Endothelial cell of umbilical vein (primary cell): ENCODE measurements around the gene BDKRB2. TPM values are rescaled to one million over a fixed set of nuclear protein-coding genes. Genes with fewer than 3 reads are reported as not detected.

Experiments
- BruUV-seq: library from RNA; stranded (reverse); fragments of 400-500 nt; replicated peaks from 2 replicates; lab custom pipeline; 2021; lab: Mats Ljungman, UMichigan
- CTCF ChIA-PET: fragments of 300-600, 350-600 bp; sonication (Branson Sonifier 250); formaldehyde crosslinking; loops from one replicate; lab custom pipeline; 2021; ENCODE audit warnings: antibody characterized with exemption, inconsistent platforms; lab: Charles Lee
- POLR2A ChIA-PET: fragments of 300-600, 350-600 bp; sonication (Branson Sonifier 250); formaldehyde crosslinking; loops from one replicate; lab custom pipeline; 2021; ENCODE audit warnings: antibody characterized with exemption, inconsistent platforms; lab: Charles Lee
- DNase-seq: peaks from one replicate; pipeline ENCODE4 v3.0.0-alpha.2; 2011; ENCODE audit warnings: low read depth, low spot score
- FAIRE-seq: peaks from 2 replicates; lab custom pipeline; 2011; peaks lifted over from hg19 to GRCh38; lab: Jason Lieb, UNC
- H2AFZ ChIP-seq: 2 replicates; pipeline ENCODE4 v1.6.0; 2012; ENCODE audit warnings: low read depth, low read length, control low read depth, inconsistent platforms
- H3K27ac ChIP-seq: 2 replicates; pipeline ENCODE4 v1.5.1; 2011; ENCODE audit warnings: low read depth, mild to moderate bottlenecking, control low read depth, low read length, moderate library complexity; ENCODE audit not compliant: insufficient read depth
- H3K27me3 ChIP-seq, 2 experiments: 2 replicates each; pipeline versions ENCODE4 v1.6.0 to v1.6.1; 2011; ENCODE audit warnings: low read length in 2 of 2, mixed read lengths in 1 of 2; ENCODE audit not compliant: control insufficient read depth in 2 of 2, insufficient read depth in 2 of 2
- H3K36me3 ChIP-seq, 2 experiments: 2 replicates in 1 of 2; 3 replicates in 1 of 2; pipeline ENCODE4 v1.5.1; 2011; ENCODE audit warnings: low read length in 2 of 2, mild to moderate bottlenecking in 1 of 2, moderate library complexity in 1 of 2; ENCODE audit not compliant: control insufficient read depth in 2 of 2, insufficient read depth in 2 of 2; ENCODE audit errors: extremely low read depth in 1 of 2
- H3K4me1 ChIP-seq: 3 replicates; pipeline ENCODE4 v1.5.1; 2011; ENCODE audit warnings: mild to moderate bottlenecking, low read length; ENCODE audit not compliant: control insufficient read depth, insufficient read depth; ENCODE audit errors: extremely low read depth
- H3K4me2 ChIP-seq: 2 replicates; pipeline ENCODE4 v1.6.1; 2011; ENCODE audit warnings: low read length, control low read depth, mixed read lengths; ENCODE audit not compliant: insufficient read depth
- H3K4me3 ChIP-seq, 3 experiments: fragments of 200-600 bp in 1 of 3; sonication (generic), shearing (Covaris generic) in 1 of 3; replicated peaks in 1 of 3; 2 replicates each; pipeline ENCODE4 v1.5.1; 2011 to 2016; ENCODE audit warnings: control low read depth in 3 of 3, low read length in 3 of 3, mild to moderate bottlenecking in 2 of 3, inconsistent platforms in 1 of 3, low read depth in 1 of 3, moderate library complexity in 1 of 3; ENCODE audit not compliant: insufficient read depth in 1 of 3
- H3K79me2 ChIP-seq: 2 replicates; pipeline ENCODE4 v1.6.0; 2012; ENCODE audit warnings: low read length, inconsistent platforms; ENCODE audit not compliant: control insufficient read depth, insufficient read depth
- H3K9ac ChIP-seq: replicated peaks from 2 replicates; pipeline ENCODE3; 2011; ENCODE audit warnings: low read length, control low read depth; ENCODE audit not compliant: insufficient read depth; ENCODE audit errors: extremely low read depth
- H3K9me1 ChIP-seq: replicated peaks from 3 replicates; pipeline ENCODE4 v1.6.0; 2011; ENCODE audit warnings: mild to moderate bottlenecking, low read length; ENCODE audit not compliant: control insufficient read depth, insufficient read depth; ENCODE audit errors: extremely low read depth
- H3K9me3 ChIP-seq: replicated peaks from 2 replicates; pipeline ENCODE4 v1.5.1; 2012; ENCODE audit warnings: low read length, inconsistent platforms; ENCODE audit not compliant: control insufficient read depth, insufficient read depth
- H4K20me1 ChIP-seq: replicated peaks from 2 replicates; pipeline ENCODE3; 2011; ENCODE audit warnings: mild to moderate bottlenecking, low read length; ENCODE audit not compliant: control insufficient read depth, insufficient read depth; ENCODE audit errors: extremely low read depth
- CTCF ChIP-seq, 2 donors: IDR thresholded peaks; 1 replicate in 1 of 2; 2 replicates in 1 of 2; pipeline ENCODE4 v1.5.1; 2011; ENCODE audit warnings: low read length in 2 of 2, mild to moderate bottlenecking in 2 of 2, moderate library complexity in 2 of 2, control low read depth in 1 of 2, inconsistent platforms in 1 of 2, low read depth in 1 of 2; ENCODE audit not compliant: insufficient read depth in 1 of 2; ENCODE audit errors: extremely low read depth in 1 of 2
- EZH2 ChIP-seq: IDR thresholded peaks from 2 replicates; pipeline ENCODE4 v1.6.1; 2012; ENCODE audit warnings: borderline replicate concordance, low read depth, mild to moderate bottlenecking, moderate library complexity, low read length, inconsistent platforms; ENCODE audit not compliant: severe bottlenecking
- FOS ChIP-seq: IDR thresholded peaks from 2 replicates; pipeline ENCODE4 v1.6.1; 2011; ENCODE audit warnings: mild to moderate bottlenecking, low read length, moderate library complexity, borderline replicate concordance; ENCODE audit not compliant: insufficient read depth
- GATA2 ChIP-seq: IDR thresholded peaks from 2 replicates; pipeline ENCODE4 v1.7.0; 2011; ENCODE audit warnings: low read depth, mild to moderate bottlenecking, moderate library complexity, mixed read lengths, low read length; ENCODE audit not compliant: insufficient read length, insufficient read depth
- JUN ChIP-seq: IDR thresholded peaks from 2 replicates; pipeline ENCODE4 v1.6.1; 2011; ENCODE audit warnings: borderline replicate concordance, low read depth; ENCODE audit not compliant: insufficient read length, insufficient read depth
- MAX ChIP-seq: IDR thresholded peaks from 2 replicates; pipeline ENCODE4 v1.6.1; 2011; ENCODE audit not compliant: insufficient read depth, insufficient read length
- MYC ChIP-seq: IDR thresholded peaks from one replicate; pipeline ENCODE4 v1.6.1; 2011; ENCODE audit warnings: mild to moderate bottlenecking, low read depth, low read length
- POLR2A ChIP-seq: IDR thresholded peaks from 2 replicates; pipeline ENCODE4 v1.6.1; 2012; ENCODE audit warnings: low read depth, mild to moderate bottlenecking, control low read depth, low read length
- POLR2AphosphoS5 ChIP-seq: IDR thresholded peaks from 2 replicates; pipeline ENCODE4 v1.6.1; 2012; ENCODE audit warnings: low read depth, mild to moderate bottlenecking, control low read depth, low read length, moderate library complexity; ENCODE audit not compliant: insufficient read depth
- dilution Hi-C: fragments of 300-500 bp; cut with MboI; formaldehyde crosslinking; loops from one replicate; pipeline ENCODE4 v1.15.0; 2019; ENCODE audit warnings: low sequenced_read_pairs; ENCODE audit not compliant: extremely low pct_ligation_motif_present
- intact Hi-C: fragments of 100-400 bp; cut with micrococcal nuclease; formaldehyde crosslinking; loops from one replicate; pipeline ENCODE4 v1.10.0; 2022
- polyA plus RNA-seq, 4 experiments: library from polyadenylated mRNA; depleted of rRNA in 3 of 4; stranded (reverse) in 3 of 4; unstranded in 1 of 4; fragments of >200 nt; gene quantifications; 2 replicates each; pipeline versions ENCODE4 v1.2.1 to v1.2.3, GENCODE V29; 2011 to 2012; ENCODE audit warnings: missing spikeins in 1 of 4
- total RNA-seq: library from RNA; stranded (reverse); gene quantifications from 2 replicates; pipeline ENCODE4 v1.2.3, GENCODE V29; 2021

The BDKRB2 gene
- total and polyA plus RNA-seq, 2 donors (not counting 3 experiments of a cell fraction or from before 2014, with no cell fraction given), result 0.22 to 0.77 TPM

DNA sequence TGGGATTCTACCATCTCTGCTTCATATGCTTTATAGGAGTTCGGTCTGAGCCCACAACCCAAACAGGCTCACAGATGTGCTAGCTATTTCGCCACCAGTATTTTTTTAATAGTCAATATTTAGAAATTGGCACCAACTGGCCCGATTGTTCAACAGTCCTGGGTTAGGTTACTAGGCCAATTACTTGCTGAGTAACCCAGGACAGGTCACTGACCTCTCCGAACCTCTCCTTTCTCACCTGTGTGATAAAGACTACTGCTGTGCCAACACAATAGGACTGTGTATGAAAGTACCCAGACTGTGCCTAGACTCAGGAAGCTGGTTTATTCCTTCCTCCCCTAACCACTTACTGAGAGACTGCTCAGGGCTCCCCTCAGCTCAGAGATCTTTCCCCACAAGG, 8.3 kb downstream of the BDKRB2 start:
- ChIA-PET CTCF (no interaction called here), POLR2A (no interaction called here)
- Histone ChIP-seq H3K9ac (no peak overlapping the region), H4K20me1 (no peaks in the 10 kb centered on the region), H3K4me1 (no peaks in the 10 kb centered on the region), H2AFZ (no peak overlapping the region), H3K27me3 (no peaks in the 10 kb centered on the region), H3K4me3 (no peak overlapping the region), H3K9me1 (no peaks in the 10 kb centered on the region), H3K9me3 (no peaks in the 10 kb centered on the region), H3K79me2 (no peaks in the 10 kb centered on the region), H3K4me2 (no peak overlapping the region), H3K36me3 (no peaks in the 10 kb centered on the region), H3K27ac (no peak overlapping the region)
- dilution Hi-C loops, result no loop called here
- FAIRE-seq (no peak), DNase-seq (no peak)
- no TSS peak for BruUV-seq
- intact Hi-C loops, result no loop called here
- TF ChIP-seq MAX (no peak), POLR2AphosphoS5 (no peak), FOS (no peak), MYC (no peak), GATA2 (no peak), CTCF (IDR thresholded peaks at IDR 0.05; ENCODE audit: extremely low read depth in 1 of 2, insufficient read depth in 1 of 2, low read depth in 1 of 2, low read length in 2 of 2) (no peak), JUN (no peak), POLR2A (no peak), EZH2 (no peak)
